IMR-90 (cell line): ENCODE data around the gene EPHB6.

ENCODE experiments used
- BHLHE40 ChIP-seq: fragments of 150-350 bp; IDR thresholded peaks from 2 replicates; pipeline ENCODE4 v1.6.1; 2016; ENCODE audit warnings: mild to moderate bottlenecking, low read depth, low read length
- CEBPB ChIP-seq: IDR thresholded peaks from 2 replicates; pipeline ENCODE4 v1.6.1; 2012; ENCODE audit warnings: low read depth, low read length, improper control_type of control experiment
- CTCF ChIP-seq: conservative IDR thresholded peaks from 2 replicates; pipeline ENCODE4 v1.5.1; 2012; ENCODE audit warnings: mild to moderate bottlenecking, low read depth, low read length, improper control_type of control experiment
- MAFK ChIP-seq: IDR thresholded peaks from 2 replicates; pipeline ENCODE4 v1.6.1; 2012; ENCODE audit warnings: low read depth, low read length, improper control_type of control experiment
- MXI1 ChIP-seq: IDR thresholded peaks from 2 replicates; pipeline ENCODE4 v1.6.1; 2012; ENCODE audit warnings: low read depth, mild to moderate bottlenecking, low read length, moderate library complexity, borderline replicate concordance
- NFE2L2 ChIP-seq: fragments of 150-350 bp; IDR thresholded peaks from 2 replicates; pipeline ENCODE4 v1.6.1; 2016; ENCODE audit warnings: low read depth, mild to moderate bottlenecking, low read length
- POLR2A ChIP-seq: IDR thresholded peaks from 2 replicates; pipeline ENCODE4 v1.6.1; 2012; ENCODE audit warnings: mild to moderate bottlenecking, low read depth, low read length
- RAD21 ChIP-seq: IDR thresholded peaks from 2 replicates; pipeline ENCODE4 v1.6.1; 2012; ENCODE audit warnings: low read length, improper control_type of control experiment
- RCOR1 ChIP-seq: IDR thresholded peaks from 2 replicates; pipeline ENCODE4 v1.6.1; 2012; ENCODE audit warnings: mild to moderate bottlenecking, low read length, improper control_type of control experiment; ENCODE audit not compliant: insufficient replicate concordance
- RFX5 ChIP-seq: IDR thresholded peaks from 2 replicates; pipeline ENCODE4 v1.8.0; 2012; ENCODE audit warnings: low read depth, mild to moderate bottlenecking, low read length, moderate library complexity
- SMC3 ChIP-seq: fragments of 150-350 bp; IDR thresholded peaks from 2 replicates; pipeline ENCODE4 v1.6.1; 2016; ENCODE audit warnings: low read depth, mild to moderate bottlenecking, antibody characterized with exemption, low read length, moderate library complexity
- USF2 ChIP-seq: fragments of 150-350 bp; IDR thresholded peaks from 2 replicates; pipeline ENCODE4 v1.6.1; 2017; ENCODE audit warnings: mild to moderate bottlenecking, antibody characterized with exemption, low read length, low read depth
- TF ChIP-seq, protein P1 (sequence below): fragments of 150-350 bp; IDR thresholded peaks from 2 replicates; pipeline ENCODE4 v1.6.1; 2016; ENCODE audit warnings: low read depth, mild to moderate bottlenecking, low read length, moderate library complexity, borderline replicate concordance

- TF ChIP-seq POLR2A (no peak), CTCF (no peak), MXI1 (no peak), USF2 (no peak), CEBPB (no peak), SMC3 (no peak), BHLHE40 (no peak), RAD21 (no peak), RFX5 (no peak), RCOR1 (no peak), MAFK (no peak), NFE2L2 (no peak)
- TF ChIP-seq, protein P1, sequence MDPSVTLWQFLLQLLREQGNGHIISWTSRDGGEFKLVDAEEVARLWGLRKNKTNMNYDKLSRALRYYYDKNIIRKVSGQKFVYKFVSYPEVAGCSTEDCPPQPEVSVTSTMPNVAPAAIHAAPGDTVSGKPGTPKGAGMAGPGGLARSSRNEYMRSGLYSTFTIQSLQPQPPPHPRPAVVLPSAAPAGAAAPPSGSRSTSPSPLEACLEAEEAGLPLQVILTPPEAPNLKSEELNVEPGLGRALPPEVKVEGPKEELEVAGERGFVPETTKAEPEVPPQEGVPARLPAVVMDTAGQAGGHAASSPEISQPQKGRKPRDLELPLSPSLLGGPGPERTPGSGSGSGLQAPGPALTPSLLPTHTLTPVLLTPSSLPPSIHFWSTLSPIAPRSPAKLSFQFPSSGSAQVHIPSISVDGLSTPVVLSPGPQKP: no peak
Observed at GRCh38 chr7:142914121-142914520, 59.2 kb downstream of the EPHB6 start.
